NCI-H146 treated with DMSO at 0.1 percent for 48 hours (cell line): ENCODE data around the gene PCDHGB7.
"Not testable (repeated sequence)": the region's sequence is repeated elsewhere in the genome, so short reads cannot be mapped to it uniquely, and the experiment has no call there.

ENCODE experiments used
- DNase-seq: peaks from one replicate; lab custom pipeline; 2025; ENCODE audit not compliant: unreplicated experiment; lab: John Stamatoyannopoulos, UW

The PCDHGB7 gene

DNA sequence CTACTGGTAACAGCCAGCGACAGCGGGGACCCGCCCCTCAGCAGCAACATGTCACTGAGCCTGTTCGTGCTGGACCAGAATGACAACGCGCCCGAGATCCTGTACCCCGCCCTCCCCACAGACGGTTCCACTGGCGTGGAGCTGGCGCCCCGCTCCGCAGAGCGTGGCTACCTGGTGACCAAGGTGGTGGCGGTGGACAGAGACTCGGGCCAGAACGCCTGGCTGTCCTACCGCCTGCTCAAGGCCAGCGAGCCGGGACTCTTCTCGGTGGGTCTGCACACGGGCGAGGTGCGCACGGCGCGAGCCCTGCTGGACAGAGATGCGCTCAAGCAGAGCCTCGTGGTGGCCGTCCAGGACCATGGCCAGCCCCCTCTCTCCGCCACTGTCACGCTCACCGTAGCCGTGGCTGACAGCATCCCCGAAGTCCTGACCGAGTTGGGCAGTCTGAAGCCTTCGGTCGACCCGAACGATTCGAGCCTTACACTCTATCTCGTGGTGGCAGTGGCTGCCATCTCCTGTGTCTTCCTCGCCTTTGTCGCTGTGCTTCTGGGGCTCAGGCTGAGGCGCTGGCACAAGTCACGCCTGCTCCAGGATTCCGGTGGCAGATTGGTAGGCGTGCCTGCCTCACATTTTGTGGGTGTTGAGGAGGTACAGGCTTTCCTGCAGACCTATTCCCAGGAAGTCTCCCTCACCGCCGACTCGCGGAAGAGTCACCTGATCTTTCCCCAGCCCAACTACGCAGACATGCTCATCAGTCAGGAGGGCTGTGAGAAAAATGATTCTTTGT lies 22.9 kb upstream of the PCDHGB7 start:
- DNase-seq: not testable (repeated sequence)

DNA sequence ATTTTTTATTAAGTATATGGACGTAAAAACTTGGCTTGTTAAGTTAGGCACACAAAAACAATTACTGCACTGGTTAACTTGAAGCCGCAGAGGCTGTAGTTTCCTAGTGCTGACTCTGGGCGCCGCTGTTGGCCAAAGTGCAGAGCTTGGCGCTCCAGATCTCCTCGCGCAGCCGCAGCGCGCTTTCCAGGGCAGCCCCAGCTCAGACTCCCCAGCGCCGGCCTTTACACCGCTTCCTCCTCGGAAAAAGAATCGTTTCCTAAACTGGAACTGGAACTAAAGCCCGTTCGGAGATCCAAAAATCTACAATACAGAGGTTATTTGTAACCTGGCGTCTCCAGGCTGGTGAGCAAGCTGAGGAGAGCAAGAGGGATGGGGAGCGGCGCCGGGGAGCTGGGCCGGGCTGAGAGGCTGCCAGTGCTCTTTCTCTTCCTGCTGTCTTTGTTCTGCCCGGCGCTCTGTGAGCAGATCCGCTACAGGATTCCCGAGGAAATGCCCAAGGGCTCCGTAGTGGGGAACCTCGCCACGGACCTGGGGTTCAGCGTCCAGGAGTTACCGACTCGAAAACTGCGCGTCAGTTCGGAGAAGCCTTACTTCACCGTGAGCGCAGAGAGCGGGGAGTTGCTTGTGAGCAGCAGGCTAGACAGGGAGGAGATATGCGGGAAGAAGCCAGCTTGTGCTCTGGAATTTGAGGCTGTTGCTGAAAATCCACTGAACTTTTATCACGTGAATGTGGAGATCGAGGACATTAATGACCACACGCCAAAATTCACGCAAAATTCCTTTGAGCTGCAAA lies 19.5 kb upstream of the PCDHGB7 start, which contains the start of gene PCDHGB5:
PCDHGB5 (plus strand) TSS at position 192 of the 796 bp plus-strand sequence; CDS start at position 373, 181 bp downstream.
- DNase-seq: not testable (repeated sequence)

DNA sequence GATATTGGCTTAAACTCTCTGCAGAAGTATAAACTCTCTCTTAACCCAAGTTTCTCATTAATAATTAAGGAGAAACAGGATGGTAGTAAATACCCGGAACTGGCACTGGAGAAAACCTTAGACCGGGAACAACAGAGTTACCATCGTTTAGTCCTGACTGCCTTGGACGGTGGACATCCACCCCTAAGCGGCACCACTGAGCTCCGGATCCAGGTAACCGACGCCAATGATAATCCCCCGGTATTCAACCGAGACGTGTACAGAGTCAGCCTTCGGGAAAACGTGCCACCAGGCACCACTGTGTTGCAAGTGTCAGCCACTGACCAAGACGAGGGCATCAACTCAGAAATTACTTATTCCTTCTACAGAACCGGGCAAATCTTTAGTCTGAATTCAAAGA lies 18.9 kb upstream of the PCDHGB7 start:
- DNase-seq: no peak

DNA sequence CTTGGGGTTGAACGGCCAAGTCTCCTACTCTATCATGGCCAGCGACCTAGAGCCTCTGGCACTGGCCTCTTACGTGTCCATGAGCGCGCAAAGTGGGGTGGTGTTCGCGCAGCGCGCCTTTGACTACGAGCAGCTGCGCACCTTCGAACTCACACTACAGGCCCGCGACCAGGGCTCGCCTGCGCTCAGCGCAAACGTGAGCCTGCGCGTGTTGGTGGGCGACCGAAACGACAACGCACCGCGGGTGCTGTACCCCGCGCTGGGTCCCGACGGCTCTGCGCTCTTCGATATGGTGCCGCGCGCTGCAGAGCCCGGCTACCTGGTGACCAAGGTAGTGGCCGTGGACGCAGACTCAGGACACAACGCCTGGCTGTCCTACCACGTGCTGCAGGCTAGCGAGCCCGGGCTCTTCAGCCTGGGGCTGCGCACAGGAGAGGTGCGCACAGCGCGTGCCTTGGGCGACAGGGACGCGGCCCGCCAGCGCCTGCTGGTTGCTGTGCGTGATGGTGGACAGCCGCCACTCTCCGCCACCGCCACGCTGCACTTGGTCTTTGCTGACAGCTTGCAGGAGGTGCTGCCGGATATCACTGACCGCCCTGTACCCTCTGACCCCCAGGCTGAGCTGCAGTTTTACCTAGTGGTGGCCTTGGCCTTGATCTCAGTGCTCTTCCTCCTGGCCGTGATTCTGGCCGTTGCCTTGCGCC lies 17.8 kb upstream of the PCDHGB7 start:
- DNase-seq: no peak

DNA sequence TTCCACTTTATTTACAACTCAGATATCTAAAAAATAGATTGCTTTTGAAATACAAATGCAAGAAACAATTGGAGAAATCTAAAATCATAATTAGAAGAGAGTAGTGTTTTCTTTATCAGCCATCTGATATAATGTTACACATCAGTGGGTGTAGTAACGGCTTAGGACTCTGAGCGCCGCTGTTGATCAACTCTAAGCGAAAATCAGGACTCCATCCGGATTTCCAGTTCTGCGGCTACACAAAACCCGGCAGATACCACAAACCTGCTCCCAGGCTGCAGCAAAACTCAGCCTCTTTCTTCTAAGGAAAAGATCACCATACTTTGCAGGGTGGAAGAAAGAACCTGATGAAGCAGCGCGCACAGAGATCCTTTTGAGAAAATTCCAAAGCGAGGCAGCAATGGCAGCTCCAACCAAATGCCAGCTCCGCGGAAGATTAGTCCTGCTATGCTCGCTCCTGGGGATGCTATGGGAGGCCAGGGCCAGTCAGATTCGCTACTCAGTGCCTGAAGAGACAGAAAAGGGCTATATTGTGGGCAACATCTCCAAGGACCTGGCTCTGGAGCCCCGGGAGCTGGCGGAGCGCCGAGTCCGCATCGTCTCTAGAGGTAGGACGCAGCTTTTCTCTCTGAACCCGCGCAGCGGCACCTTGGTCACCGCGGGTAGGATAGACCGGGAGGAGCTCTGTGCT lies 14.8 kb upstream of the PCDHGB7 start, which contains the start of gene PCDHGA9:
PCDHGA9 (plus strand) TSS at position 226 of the 691 bp plus-strand sequence; CDS start at position 401, 175 bp downstream.
- DNase-seq: no peak

DNA sequence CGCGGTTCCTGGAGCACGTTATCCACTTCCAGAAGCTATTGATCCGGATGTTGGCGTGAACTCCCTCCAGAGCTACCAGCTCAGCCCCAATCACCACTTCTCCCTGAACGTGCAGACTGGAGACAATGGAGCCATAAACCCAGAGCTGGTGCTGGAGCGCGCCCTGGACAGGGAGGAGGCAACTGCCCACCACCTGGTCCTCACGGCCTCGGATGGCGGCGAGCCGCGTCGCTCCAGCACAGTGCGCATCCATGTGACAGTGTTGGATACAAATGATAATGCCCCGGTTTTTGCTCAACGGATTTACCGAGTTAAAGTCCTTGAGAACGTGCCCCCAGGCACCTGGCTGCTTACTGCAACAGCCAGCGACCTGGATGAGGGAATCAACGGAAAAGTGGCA lies 14.1 kb upstream of the PCDHGB7 start:
- no peak for DNase-seq

DNA sequence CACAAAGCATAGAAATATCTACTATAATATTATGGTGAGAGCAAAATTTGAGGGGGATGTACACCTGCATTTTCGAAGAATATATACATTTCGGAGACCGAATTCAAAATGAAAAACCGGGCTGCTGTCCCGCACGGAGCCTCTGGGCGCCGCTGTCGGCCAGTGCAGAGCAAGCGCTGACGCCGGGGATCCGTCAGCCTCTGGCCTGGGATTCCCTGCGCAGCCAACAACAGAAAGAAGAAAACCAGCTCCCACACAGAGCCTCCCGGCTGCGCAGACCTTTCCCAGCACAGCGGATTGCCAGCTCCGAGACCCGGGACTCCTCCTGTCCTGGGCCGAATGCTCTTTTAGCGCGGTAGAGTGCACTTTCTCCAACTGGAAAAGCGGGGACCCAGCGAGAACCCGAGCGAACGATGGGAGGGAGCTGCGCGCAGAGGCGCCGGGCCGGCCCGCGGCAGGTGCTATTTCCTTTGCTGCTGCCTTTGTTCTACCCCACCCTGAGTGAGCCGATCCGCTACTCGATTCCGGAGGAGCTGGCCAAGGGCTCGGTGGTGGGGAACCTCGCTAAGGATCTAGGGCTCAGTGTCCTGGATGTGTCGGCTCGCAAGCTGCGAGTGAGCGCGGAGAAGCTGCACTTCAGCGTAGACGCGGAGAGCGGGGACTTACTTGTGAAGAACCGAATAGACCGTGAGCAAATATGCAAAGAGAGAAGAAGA lies 9.5 kb upstream of the PCDHGB7 start, which contains the start of gene PCDHGB6:
PCDHGB6 (plus strand) TSS at position 232 of the 716 bp plus-strand sequence; CDS start at position 414, 182 bp downstream.
- DNase-seq: not testable (repeated sequence)

DNA sequence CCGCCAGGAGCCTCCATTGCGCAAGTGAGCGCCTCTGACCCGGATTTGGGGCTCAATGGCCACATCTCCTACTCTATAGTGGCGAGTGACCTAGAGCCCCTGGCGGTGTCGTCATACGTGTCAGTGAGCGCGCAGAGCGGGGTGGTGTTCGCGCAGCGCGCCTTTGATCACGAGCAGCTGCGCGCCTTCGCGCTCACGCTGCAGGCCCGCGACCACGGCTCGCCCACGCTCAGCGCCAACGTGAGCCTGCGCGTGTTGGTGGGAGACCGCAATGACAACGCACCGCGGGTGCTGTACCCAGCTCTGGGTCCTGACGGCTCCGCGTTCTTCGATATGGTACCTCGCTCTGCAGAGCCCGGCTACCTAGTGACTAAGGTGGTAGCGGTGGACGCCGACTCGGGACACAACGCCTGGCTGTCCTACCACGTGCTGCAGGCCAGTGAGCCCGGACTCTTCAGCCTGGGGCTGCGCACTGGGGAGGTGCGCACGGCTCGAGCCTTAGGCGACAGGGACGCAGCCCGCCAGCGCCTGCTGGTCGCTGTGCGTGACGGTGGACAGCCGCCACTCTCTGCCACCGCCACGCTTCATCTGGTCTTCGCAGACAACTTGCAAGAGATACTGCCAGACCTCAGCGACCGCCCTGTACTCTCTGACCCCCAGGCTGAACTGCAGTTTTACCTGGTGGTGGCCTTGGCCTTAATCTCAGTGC lies 7.7 kb upstream of the PCDHGB7 start:
- no peak for DNase-seq

DNA sequence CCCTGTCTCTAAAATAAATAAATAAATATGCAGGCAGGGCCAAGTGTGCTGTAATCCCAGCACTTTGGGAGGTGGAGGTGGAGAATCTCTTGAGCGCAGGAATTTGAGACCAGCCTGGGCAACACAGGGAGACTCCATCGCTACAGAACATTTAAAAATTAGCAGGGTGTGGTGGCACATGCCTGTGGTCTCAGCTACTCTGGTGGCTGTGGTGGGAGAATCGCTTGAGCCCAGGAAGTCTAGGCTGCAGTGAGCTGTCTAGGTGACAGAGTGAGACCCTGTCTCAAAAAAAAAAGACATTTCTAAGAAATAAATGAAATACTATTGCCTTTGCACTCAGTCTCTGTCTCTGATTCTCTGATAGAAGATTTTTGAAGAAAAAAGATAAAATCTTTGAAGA lies 5.9 kb upstream of the PCDHGB7 start:
- DNase-seq: no peak

DNA sequence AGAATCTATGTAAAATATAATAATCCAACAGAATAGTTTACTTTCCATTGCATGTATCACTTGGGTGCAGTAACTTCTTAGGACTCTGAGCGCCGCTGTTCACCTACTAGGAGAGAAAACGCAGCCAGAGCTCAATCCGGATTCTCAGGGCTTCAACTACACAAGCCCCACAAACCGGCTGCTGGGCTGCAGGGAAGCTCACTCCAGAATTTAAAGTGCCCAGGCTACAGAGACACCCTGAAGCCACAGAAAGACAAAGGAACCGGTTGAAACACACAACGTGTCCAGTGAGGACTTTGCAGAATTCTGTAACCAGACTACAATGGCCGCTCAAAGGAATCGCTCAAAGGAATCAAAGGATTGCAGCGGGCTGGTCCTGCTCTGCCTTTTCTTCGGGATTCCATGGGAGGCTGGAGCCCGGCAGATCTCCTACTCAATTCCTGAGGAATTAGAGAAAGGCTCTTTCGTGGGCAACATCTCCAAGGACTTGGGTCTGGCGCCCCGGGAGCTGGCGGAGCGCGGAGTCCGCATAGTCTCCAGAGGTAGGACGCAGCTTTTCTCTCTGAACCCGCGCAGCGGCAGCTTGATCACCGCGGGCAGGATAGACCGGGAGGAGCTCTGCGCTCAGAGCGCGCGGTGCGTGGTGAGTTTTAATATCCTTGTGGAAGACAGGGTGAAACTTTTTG lies 4.5 kb upstream of the PCDHGB7 start, which contains the start of gene PCDHGA10:
PCDHGA10 (plus strand) TSS at position 134 of the 686 bp plus-strand sequence; CDS start at position 323, 189 bp downstream.
- DNase-seq: no peak

DNA sequence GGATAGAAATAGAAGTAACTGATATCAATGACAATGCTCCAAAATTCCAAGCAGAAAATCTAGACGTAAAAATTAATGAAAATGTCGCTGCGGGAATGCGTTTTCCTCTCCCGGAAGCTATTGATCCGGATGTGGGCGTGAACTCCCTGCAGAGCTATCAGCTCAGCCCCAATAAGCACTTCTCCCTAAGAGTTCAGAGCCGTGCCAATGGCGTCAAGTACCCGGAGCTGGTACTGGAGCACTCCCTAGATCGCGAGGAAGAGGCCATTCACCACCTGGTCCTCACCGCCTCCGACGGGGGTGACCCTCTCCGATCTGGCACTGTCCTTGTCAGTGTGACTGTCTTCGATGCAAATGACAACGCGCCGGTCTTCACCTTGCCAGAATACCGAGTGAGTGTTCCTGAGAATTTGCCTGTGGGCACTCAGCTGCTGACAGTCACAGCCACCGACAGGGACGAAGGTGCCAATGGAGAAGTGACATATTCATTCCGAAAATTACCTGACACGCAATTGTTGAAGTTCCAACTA lies 3.9 kb upstream of the PCDHGB7 start:
- DNase-seq: no peak

DNA sequence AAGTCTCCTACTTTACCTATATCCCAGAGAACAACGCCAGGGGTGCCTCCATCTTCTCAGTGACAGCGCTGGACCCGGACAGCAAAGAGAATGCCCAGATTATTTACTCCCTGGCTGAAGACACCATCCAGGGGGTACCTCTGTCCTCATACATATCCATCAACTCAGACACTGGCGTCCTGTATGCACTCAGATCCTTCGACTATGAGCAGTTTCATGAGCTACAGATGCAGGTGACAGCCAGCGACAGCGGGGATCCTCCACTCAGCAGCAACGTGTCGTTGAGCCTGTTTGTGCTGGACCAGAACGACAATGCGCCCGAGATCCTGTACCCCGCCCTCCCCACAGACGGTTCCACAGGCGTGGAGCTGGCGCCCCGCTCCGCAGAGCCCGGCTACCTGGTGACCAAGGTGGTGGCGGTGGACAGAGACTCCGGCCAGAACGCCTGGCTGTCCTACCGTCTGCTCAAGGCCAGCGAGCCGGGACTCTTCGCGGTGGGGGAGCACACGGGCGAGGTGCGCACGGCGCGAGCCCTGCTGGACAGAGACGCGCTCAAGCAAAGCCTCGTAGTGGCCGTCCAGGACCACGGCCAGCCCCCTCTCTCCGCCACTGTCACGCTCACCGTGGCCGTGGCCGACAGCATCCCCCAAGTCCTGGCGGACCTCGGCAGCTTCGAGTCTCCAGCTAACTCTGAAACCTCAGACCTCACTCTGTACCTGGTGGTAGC lies 2.8 kb upstream of the PCDHGB7 start:
- not testable (repeated sequence) for DNase-seq

DNA sequence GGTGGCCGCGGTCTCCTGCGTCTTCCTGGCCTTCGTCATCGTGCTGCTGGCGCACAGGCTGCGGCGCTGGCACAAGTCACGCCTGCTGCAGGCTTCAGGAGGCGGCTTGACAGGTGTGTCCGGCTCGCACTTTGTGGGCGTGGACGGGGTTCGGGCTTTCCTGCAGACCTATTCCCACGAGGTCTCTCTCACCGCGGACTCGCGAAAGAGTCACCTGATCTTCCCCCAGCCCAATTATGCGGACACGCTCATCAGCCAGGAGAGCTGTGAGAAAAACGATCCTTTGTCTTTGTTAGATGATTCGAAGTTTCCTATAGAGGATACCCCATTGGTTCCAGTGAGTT lies 2.2 kb upstream of the PCDHGB7 start:
- DNase-seq: not testable (repeated sequence)

DNA sequence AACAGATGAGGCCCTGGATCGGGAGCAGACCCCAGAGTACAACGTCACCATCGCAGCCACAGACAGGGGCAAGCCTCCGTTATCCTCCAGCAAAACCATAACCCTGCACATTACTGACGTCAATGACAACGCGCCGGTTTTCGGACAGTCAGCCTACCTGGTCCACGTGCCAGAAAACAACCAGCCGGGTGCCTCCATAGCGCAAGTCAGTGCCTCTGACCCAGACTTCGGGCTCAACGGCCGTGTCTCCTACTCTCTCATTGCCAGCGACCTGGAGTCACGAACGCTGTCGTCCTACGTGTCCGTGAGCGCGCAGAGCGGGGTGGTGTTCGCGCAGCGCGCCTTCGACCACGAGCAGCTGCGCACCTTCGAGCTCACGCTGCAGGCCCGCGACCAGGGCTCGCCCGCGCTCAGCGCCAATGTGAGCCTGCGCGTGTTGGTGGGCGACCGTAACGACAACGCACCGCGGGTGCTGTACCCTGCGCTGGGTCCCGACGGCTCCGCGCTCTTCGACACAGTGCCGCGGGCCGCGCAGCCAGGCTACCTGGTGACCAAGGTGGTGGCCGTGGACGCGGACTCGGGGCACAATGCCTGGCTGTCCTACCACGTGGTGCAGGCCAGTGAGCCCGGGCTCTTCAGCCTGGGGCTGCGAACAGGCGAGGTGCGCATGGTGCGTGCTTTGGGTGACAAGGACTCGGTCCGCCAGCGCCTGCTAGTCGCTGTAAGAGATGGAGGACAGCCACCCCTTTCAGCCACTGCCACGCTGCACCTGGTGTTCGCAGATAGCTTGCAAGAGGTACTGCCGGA lies 1.8 kb downstream of the PCDHGB7 start:
- no peak for DNase-seq

DNA sequence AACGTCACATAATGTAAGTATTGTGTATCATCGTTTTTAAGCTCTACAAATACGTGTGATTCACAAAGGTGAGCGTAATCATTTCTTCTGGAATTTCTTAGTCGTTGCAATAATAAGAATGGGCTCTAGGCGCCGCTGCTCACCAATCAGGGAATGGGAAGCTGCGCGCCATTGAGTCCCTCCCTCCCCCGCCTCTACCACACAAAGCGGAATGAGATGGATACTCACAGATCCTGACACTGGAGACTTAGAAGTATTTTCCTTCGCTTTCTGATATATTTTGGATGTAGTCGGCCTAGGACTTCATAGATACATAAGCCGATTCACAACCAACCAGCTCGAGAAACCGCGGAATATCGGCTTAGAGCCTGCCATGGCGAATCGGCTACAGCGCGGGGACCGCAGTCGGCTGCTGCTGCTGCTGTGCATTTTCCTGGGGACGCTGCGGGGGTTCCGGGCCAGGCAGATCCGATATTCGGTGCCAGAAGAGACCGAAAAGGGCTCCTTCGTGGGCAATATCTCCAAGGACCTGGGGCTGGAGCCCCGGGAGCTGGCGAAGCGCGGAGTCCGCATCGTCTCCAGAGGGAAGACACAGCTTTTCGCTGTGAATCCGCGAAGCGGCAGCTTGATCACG lies 3.5 kb downstream of the PCDHGB7 start, which contains the start of gene PCDHGA11:
PCDHGA11 (plus strand) TSS at position 197 of the 634 bp plus-strand sequence; CDS start at position 374, 177 bp downstream.
- DNase-seq: no peak

DNA sequence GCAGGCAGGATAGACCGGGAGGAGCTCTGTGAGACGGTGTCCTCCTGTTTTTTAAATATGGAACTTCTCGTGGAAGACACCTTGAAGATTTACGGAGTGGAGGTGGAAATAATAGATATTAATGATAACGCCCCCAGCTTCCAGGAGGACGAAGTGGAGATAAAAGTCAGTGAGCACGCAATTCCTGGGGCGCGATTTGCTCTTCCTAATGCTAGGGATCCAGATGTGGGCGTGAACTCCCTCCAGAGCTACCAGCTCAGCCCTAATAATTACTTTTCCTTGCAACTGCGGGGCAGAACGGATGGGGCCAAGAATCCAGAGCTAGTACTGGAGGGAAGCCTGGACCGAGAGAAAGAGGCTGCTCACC lies 4.0 kb downstream of the PCDHGB7 start:
- no peak for DNase-seq
